Prostate gland (tissue), 2 donors: ENCODE data around the gene KLHL6. TPM values are rescaled to one million over a fixed set of nuclear protein-coding genes. Genes with fewer than 3 reads are reported as not detected.

Experiments used
- DNase-seq: peaks from one replicate; pipeline ENCODE4 v3.0.0-alpha.2; 2019; ENCODE audit warnings: low spot score
- H3K27ac ChIP-seq, 2 donors: fragments of 200-600 bp; sonication (generic); 2 replicates each; pipeline ENCODE4 v1.5.1; 2017 to 2019
- H3K27me3 ChIP-seq: fragments of 200-600 bp; sonication (generic); replicated peaks from 2 replicates; pipeline ENCODE4 v1.5.1; 2019; ENCODE audit not compliant: insufficient read depth
- H3K36me3 ChIP-seq, 2 donors: fragments of 200-600 bp; sonication (generic); 1 replicate in 1 of 2; 2 replicates in 1 of 2; pipeline versions ENCODE4 v1.5.1 to v1.8.1; 2017 to 2019
- H3K4me1 ChIP-seq: fragments of 200-600 bp; sonication (generic); replicated peaks from 2 replicates; pipeline ENCODE4 v1.5.1; 2019
- H3K4me3 ChIP-seq, 2 donors: fragments of 200-600 bp; sonication (generic); 2 replicates each; pipeline ENCODE4 v1.5.1; 2017 to 2019
- H3K9me3 ChIP-seq: fragments of 200-600 bp; sonication (generic); 2 replicates; pipeline ENCODE4 v1.5.1; 2017
- POLR2A ChIP-seq: fragments of 450-650 bp; IDR thresholded peaks from one replicate; pipeline ENCODE4 v1.6.1; 2016; ENCODE audit warnings: antibody characterized with exemption, mild to moderate bottlenecking
- POLR2AphosphoS5 ChIP-seq: sonication (generic); formaldehyde crosslinking; IDR thresholded peaks from one replicate; pipeline ENCODE4 v1.6.1; 2017; ENCODE audit warnings: antibody characterized with exemption
- WGBS: methylation state at CpG from one replicate; pipeline ENCODE4 v1.1.5; 2018; 5-methylcytosine and 5-hydroxymethylcytosine counted together
- intact Hi-C: fragments of 100-400 bp; cut with DNase I; formaldehyde crosslinking; loops from one replicate; pipeline ENCODE4 v1.14.2; 2022
- total RNA-seq, 2 donors: library from RNA; depleted of rRNA; stranded (reverse); fragments of >200 nt; gene quantifications; one replicate each; pipeline ENCODE4 v1.1.0, GENCODE V29; 2016
- TF ChIP-seq, protein P1 (sequence below), 4 experiments: fragments of 200-600 bp in 2 of 4; fragments of 450-650 bp in 2 of 4; sonication (generic) in 2 of 4; IDR thresholded peaks; 1 replicate in 3 of 4; 2 replicates in 1 of 4; pipeline ENCODE4 v1.5.1; 2016 to 2019; ENCODE audit warnings: antibody characterized with exemption in 4 of 4, mild to moderate bottlenecking in 2 of 4, moderate library complexity in 2 of 4

Gene KLHL6
- total RNA-seq, 2 donors from 2014 or later, result 1.0 to 1.2 TPM

DNA sequence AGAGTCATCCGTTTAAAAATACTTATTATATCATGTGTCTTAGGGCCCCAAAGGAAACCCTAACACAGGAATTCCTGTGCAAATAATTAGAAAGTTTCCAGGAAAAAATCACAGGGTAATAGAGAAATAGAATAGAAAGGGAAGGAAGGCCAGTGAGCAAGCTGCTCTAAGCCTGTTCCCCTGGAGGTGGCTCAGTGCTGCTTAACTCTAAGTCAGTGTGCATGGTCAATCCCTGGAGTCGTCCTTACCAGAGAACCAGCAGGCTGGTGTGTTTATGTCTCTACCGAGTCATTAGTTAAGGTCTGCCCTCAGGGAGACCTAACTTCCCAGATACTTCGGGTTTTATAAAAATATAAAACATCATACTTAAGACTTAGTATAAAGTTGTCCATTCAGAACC, 106.1 kb downstream of the KLHL6 start:
- no peak for DNase-seq
- Histone ChIP-seq H3K9me3 (no peaks in the 10 kb centered on the region), H3K36me3 (no peaks in the 10 kb centered on the region), H3K4me3 (no peak overlapping the region), H3K27me3 (no peaks in the 10 kb centered on the region), H3K4me1 (no peaks in the 10 kb centered on the region), H3K27ac (no peak overlapping the region)
- intact Hi-C loops, result no loop called here
- TF ChIP-seq POLR2A, result no peak
- TF ChIP-seq POLR2AphosphoS5, result no peak
- TF ChIP-seq, protein P1, sequence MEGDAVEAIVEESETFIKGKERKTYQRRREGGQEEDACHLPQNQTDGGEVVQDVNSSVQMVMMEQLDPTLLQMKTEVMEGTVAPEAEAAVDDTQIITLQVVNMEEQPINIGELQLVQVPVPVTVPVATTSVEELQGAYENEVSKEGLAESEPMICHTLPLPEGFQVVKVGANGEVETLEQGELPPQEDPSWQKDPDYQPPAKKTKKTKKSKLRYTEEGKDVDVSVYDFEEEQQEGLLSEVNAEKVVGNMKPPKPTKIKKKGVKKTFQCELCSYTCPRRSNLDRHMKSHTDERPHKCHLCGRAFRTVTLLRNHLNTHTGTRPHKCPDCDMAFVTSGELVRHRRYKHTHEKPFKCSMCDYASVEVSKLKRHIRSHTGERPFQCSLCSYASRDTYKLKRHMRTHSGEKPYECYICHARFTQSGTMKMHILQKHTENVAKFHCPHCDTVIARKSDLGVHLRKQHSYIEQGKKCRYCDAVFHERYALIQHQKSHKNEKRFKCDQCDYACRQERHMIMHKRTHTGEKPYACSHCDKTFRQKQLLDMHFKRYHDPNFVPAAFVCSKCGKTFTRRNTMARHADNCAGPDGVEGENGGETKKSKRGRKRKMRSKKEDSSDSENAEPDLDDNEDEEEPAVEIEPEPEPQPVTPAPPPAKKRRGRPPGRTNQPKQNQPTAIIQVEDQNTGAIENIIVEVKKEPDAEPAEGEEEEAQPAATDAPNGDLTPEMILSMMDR (IDR thresholded peaks at IDR 0.05), result no peak
- 40% methylated on average over 4 of the region's 4 CpGs for WGBS

DNA sequence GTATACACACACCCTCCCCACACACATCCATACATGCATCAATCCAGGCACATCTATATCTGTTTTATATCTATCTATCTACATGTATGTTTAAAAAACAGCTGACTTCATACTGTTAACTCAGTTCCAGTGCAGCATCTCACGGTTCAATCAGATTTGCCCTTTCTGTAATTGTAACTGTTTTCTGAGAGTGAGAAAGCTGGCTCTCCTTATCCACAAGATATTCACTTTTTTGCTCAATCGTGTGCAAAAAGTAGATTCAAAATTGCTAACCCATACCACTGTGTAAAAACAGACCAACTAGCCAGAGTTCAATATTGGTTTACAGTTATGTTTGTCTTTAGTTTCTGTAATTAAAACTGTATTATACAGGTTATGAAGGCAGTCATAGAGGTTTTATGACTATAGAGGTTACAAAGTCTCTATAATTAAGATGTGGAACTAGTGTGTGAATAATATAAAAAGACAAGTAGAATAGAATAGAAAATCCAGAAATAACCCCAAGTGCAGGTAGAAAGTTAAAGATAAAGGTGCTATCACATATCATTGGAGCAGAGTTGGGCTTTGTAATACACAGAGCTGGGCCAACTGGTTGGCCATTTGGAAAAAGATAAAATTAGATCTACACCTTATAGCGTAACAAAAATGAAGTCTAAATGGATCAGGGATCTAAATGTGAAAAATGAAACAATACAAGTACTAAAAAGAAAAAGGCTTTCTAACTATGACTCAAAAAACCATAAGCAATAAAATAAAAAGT, 107.0 kb downstream of the KLHL6 start:
- no peaks in the 10 kb centered on the region for H3K4me1 ChIP-seq
- no peak for DNase-seq
- intact Hi-C loops, result no loop called here
- WGBS, result 50% methylated on average over 3 of the region's 3 CpGs
- no peaks in the 10 kb centered on the region for H3K36me3 ChIP-seq
- H3K4me3 ChIP-seq, result peak overlapping the region; percentile 48
- peak overlapping the region in 1 of 2 donors; percentile 66 for H3K27ac ChIP-seq
- no peaks in the 10 kb centered on the region for H3K27me3 ChIP-seq
- TF ChIP-seq, protein P1 (IDR thresholded peaks at IDR 0.05), result no peak
- no peak for TF ChIP-seq POLR2A
- no peak for TF ChIP-seq POLR2AphosphoS5
- H3K9me3 ChIP-seq, result no peaks in the 10 kb centered on the region

DNA sequence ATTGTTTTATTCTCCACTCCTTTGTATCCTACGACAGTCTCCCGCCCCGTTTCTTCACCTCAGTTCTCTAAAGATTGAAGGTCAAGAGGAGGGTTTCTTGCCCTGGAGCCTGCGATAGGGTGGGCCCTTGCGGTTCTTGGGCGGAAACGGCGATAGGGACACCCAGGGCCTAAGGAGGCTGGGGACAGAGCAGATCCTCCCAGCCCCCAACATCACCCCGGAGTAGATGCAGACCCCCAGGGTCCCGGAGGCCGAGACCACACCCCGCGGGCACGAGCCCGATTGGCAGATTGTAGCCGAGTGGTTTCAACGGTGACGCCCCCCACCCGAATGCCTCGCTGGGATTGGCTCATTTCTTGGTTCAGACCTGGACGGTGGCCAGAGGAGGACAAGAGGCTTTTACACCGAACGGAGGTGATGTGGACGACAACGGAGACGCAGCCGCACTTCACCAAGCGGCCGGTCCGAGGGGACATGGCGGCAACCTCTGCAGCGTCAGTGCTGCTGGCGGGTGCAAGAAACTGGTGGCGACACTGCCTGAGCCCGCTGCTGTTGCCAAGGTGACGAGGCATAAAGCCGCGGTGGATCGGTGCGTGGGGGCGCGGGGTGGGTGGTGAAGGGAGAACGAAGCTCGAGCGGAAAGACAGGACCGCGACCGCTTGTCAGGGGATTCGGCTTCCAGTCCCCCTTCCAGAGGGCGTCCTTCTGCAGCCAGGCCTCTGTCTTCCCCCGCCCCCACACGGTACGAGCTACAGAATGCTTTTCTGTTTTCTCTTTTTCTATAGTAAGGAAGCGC, 108.1 kb downstream of the KLHL6 start:
- no peak for TF ChIP-seq POLR2A
- TF ChIP-seq, protein P1 (IDR thresholded peaks at IDR 0.05), result peak in 2 of 4 experiments; percentile 11
- TF ChIP-seq POLR2AphosphoS5, result peak; percentile 62
- intact Hi-C loops, result no loop called here
- Histone ChIP-seq H3K9me3 (no peaks in the 10 kb centered on the region), H3K27ac (peak overlapping the region; percentile 66), H3K27me3 (no peaks in the 10 kb centered on the region), H3K36me3 (no peaks in the 10 kb centered on the region), H3K4me3 (peak overlapping the region; percentile 48), H3K4me1 (no peaks in the 10 kb centered on the region)
- peak; percentile 73 for DNase-seq
- WGBS, result under 1% methylated on average over 48 of the region's 54 CpGs

DNA sequence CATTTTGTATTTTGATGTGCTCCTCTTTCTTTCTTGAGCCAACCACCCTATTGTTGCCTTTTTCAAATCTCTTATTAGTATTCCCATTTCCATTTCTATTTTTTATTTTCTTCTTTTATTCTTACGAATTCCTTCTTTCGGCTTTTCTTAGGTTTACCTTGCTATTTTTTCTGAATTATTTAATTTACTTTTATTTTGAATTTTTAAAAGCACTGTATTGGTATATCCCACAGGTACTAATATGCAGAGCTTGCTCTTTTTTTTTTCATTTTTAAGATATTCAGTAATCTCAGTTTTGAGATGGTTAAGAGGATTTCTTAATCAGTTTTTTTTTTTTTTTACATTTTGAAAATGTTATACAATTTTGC, 108.7 kb downstream of the KLHL6 start:
- TF ChIP-seq POLR2AphosphoS5 (no peak), POLR2A (no peak)
- TF ChIP-seq, protein P1 (IDR thresholded peaks at IDR 0.05), result no peak
- WGBS, result 95% methylated on average over 2 of the region's 2 CpGs
- peak overlapping the region; percentile 48 for H3K4me3 ChIP-seq
- intact Hi-C loops, result no loop called here
- no peaks in the 10 kb centered on the region for H3K27me3 ChIP-seq
- no peak for DNase-seq
- no peak overlapping the region for H3K27ac ChIP-seq
- H3K36me3 ChIP-seq, result no peaks in the 10 kb centered on the region
- no peaks in the 10 kb centered on the region for H3K4me1 ChIP-seq
- no peaks in the 10 kb centered on the region for H3K9me3 ChIP-seq
